Head of caudate nucleus (tissue), 42 donors: ENCODE results near the gene KCNQ1.

ENCODE experiments used
- DNase-seq, 42 donors: peaks; one replicate each; pipeline versions ENCODE4 v3.0.0 to v3.0.0-alpha.2; 2020 to 2021; ENCODE audit warnings: mixed read lengths in 7 of 42
- intact Hi-C: fragments of 100-400 bp; cut with DNase I; formaldehyde crosslinking; loops from one replicate; pipeline ENCODE4 v1.15.0; 2022

The KCNQ1 gene

GRCh38 chr11:2522631-2523255 is 77.9 kb downstream of the KCNQ1 start:
- DNase-seq: peak in 27 of 42 donors; percentile 0 to 38 (median 10)
- intact Hi-C loops: no loop called here

GRCh38 chr11:2523821-2524391 is 79.1 kb downstream of the KCNQ1 start:
- intact Hi-C loops: no loop called here
- DNase-seq: peak in 32 of 42 donors; percentile 0 to 38 (median 6)

- peak in 30 of 42 donors; percentile 0 to 40 (median 8) for DNase-seq
- intact Hi-C loops: no loop called here
These were observed 79.8 kb downstream of the KCNQ1 start for GRCh38 chr11:2524446-2525165.

GRCh38 chr11:2525166-2525861 is 80.5 kb downstream of the KCNQ1 start:
- intact Hi-C loops: no loop called here
- DNase-seq: peak in 28 of 42 donors; percentile 0 to 31 (median 8)

- peak in 26 of 42 donors; percentile 1 to 42 (median 7) for DNase-seq
- intact Hi-C loops: no loop called here
These were observed 81.4 kb downstream of the KCNQ1 start for GRCh38 chr11:2525941-2526807.

GRCh38 chr11:2526808-2527381 is 82.1 kb downstream of the KCNQ1 start:
- DNase-seq: peak in 35 of 42 donors; percentile 6 to 66 (median 37)
- intact Hi-C loops: no loop called here

GRCh38 chr11:2527621-2528291 is 82.9 kb downstream of the KCNQ1 start:
- intact Hi-C loops: no loop called here
- DNase-seq: peak in 16 of 42 donors; percentile 1 to 39 (median 10)

GRCh38 chr11:2528301-2529050 is 83.7 kb downstream of the KCNQ1 start:
- DNase-seq: peak in 12 of 42 donors; percentile 3 to 36 (median 7)
- intact Hi-C loops: no loop called here

- intact Hi-C loops: no loop called here
- peak in 1 of 42 donors; percentile 11 for DNase-seq
These were observed 84.4 kb downstream of the KCNQ1 start for GRCh38 chr11:2529173-2529572.

- intact Hi-C loops: loop anchor here (2.0 to 10.0 kb wide), 2 partner anchors 101 to 225 kb away; partner anchors contain the start of genes C11orf21 and TSPAN32
- DNase-seq: peak in 4 of 42 donors; percentile 3 to 20 (median 7)
These were observed 84.8 kb downstream of the KCNQ1 start for GRCh38 chr11:2529636-2530035.

- intact Hi-C loops: loop anchor here (2.0 to 10.0 kb wide), 2 partner anchors 101 to 225 kb away; partner anchors contain the start of genes C11orf21 and TSPAN32
- peak in 3 of 42 donors; percentile 3 to 25 (median 3) for DNase-seq
These were observed 85.5 kb downstream of the KCNQ1 start for GRCh38 chr11:2530131-2530854.

GRCh38 chr11:2530855-2531200 is 86.0 kb downstream of the KCNQ1 start:
- peak in 2 of 42 donors; percentile 2 to 3 for DNase-seq
- intact Hi-C loops: loop anchor here (2.0 to 10.0 kb wide), 2 partner anchors 102 to 226 kb away; partner anchors contain the start of genes C11orf21 and TSPAN32

GRCh38 chr11:2531277-2531986 is 86.6 kb downstream of the KCNQ1 start:
- DNase-seq: peak in 41 of 42 donors; percentile 61 to 92 (median 80)
- intact Hi-C loops: loop anchor here (2.0 to 10.0 kb wide), 2 partner anchors 103 to 227 kb away; partner anchors contain the start of genes C11orf21 and TSPAN32

- intact Hi-C loops: loop anchor here (2.0 to 10.0 kb wide), 2 partner anchors 103 to 227 kb away; partner anchors contain the start of genes C11orf21 and TSPAN32
- DNase-seq: peak in 1 of 42 donors; percentile 13
These were observed 87.3 kb downstream of the KCNQ1 start for GRCh38 chr11:2531987-2532703.
